ENCODE results near the gene NEGR1.

DNA sequence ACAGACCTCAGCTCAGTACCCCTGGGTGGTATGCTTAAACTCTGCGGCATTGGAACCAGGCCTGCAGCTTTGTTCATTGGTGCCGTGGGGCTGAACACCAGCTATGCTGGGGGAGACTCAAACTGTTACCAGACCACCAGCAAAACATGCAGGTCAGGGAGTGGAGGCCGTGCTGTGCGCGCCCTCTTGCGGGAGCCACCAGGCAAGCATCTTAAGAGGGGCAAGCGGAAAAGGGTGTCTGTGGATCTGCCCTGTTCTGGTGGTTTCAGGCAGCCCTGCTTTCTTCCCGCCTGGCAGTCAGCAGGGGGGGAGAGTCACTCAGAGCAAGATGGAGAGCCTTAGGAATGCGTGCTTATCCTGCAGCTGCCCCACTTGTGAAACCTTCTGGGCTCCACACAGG, 924.6 kb downstream of the NEGR1 start:
- TF ChIP-seq, protein P1, sequence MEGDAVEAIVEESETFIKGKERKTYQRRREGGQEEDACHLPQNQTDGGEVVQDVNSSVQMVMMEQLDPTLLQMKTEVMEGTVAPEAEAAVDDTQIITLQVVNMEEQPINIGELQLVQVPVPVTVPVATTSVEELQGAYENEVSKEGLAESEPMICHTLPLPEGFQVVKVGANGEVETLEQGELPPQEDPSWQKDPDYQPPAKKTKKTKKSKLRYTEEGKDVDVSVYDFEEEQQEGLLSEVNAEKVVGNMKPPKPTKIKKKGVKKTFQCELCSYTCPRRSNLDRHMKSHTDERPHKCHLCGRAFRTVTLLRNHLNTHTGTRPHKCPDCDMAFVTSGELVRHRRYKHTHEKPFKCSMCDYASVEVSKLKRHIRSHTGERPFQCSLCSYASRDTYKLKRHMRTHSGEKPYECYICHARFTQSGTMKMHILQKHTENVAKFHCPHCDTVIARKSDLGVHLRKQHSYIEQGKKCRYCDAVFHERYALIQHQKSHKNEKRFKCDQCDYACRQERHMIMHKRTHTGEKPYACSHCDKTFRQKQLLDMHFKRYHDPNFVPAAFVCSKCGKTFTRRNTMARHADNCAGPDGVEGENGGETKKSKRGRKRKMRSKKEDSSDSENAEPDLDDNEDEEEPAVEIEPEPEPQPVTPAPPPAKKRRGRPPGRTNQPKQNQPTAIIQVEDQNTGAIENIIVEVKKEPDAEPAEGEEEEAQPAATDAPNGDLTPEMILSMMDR (IDR thresholded peaks at IDR 0.05): no peak
- TF ChIP-seq POLR2AphosphoS5 (IDR thresholded peaks at IDR 0.05; ENCODE audit: insufficient read depth in 1 of 2, low read depth in 1 of 2) (no peak), POLR2A (IDR thresholded peaks at IDR 0.05) (no peak)
